ENCODE measurements around the gene C21orf91. TPM values are rescaled to one million over a fixed set of nuclear protein-coding genes. Genes with fewer than 3 reads are reported as not detected.
A peak's percentile ranks its signal among the peaks of the same experiment; 100 is the strongest.
"Not testable (repeated sequence)": the region's sequence is repeated elsewhere in the genome, so short reads cannot be mapped to it uniquely, and the experiment has no call there.

Gene C21orf91
- polyA plus RNA-seq, 1 donor: 29.4 TPM

DNA sequence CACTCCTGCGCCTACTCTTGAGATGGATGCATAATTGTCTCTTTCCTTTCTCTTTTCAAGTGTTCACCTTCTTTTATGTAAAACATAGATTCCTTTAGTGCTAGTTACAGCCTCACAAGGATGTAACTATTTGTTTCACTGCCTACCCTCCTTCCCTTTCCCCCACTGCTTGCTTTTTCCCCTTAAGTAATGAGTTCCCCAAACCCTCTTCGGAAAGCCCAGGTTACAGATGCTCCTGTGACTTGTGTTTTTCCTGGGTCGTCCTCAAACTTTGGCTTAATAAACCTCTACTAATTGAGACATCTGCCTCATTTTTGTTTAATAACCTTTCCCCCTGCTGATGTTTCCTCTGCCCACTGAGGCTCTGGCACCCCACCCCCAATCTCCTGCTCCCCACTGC lies 39.2 kb downstream of the C21orf91 start:
- no peak for DNase-seq

GRCh38 chr21:17779496-17779895 lies 39.7 kb downstream of the C21orf91 start:
- no peak for DNase-seq

DNA sequence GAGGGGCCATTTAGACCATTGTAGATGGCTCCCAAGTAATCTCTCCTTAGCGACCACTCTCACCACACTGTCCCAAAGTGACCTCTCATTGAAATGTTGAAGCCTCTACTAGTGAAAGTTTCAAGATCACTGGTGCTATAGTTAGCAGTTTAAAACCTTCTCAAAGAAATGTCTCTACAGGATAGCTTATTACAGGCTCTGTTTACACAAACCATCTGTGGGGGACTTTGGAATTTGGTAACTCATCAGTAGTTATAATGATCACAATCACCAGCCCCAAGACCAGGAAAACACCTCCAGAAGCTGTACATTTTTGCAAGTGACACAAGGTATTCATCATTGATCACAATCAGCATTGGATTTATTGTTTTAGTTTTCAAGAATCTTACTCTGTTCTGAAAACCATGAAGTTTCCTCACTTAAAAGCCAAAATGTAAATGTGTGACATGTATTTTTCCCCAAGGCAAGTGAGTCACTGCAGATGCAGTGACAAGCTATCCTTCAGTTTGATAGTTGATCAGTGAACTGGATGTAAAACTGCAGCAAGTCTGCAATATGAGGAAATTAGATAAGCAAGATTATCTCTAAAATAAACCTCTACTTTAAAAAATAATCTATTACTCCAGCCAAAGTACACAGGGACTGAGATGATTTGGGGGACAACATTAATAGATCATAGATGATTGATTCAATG lies 41.9 kb downstream of the C21orf91 start:
- DNase-seq: no peak

GRCh38 chr21:17775431-17776126 lies 43.6 kb downstream of the C21orf91 start:
- DNase-seq: no peak

DNA sequence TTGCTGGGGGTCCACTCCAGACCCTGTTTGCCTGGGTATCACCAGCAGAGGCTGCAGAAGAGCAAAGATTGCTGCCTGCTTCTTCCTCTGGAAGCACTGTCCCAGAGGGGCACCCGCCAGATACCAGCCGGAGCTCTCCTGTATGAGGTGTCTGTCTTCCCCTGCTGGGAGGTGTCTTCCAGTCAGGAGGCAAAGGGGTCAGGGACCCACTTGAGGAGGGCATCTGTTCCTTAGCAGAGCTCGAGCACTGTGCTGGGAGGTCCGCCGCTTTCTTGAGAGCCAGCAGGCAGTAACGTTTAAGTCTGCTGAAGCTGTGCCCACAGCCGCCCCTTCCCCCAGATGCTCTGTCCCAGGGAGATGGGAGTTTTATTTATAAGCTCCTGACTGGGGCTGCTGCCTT lies 44.1 kb downstream of the C21orf91 start:
- not testable (repeated sequence) for DNase-seq

GRCh38 chr21:17769447-17769845 lies 49.7 kb downstream of the C21orf91 start:
- no peak for DNase-seq

DNA sequence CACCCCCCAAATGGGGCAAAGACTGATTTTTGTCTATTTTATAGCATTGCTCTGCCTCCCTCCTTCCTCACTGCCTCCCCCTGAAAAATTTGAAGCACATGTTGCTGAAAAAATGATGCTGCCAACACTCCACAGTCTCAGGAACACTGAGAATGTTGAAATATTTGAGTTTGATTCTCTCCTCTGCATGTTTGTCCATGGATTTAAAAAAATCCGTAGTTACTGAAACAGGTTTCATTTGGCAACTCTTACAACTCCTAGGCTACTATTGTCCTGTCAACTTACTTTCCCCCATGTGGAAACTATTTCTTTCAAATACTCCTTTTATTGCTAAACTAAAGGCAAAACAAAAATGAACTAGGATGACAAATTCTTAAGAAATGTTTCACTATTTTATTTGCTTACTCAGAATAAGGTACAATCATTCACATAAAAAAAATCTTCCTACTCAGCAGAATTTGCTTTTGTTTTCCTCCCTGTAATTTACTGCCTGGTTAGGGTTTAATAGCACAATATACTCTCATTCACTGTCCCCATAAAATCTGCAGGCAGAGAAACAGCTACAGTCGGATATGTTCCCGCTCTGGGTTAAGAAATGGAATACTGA lies 50.2 kb downstream of the C21orf91 start:
- peak; percentile 4 for DNase-seq

DNA sequence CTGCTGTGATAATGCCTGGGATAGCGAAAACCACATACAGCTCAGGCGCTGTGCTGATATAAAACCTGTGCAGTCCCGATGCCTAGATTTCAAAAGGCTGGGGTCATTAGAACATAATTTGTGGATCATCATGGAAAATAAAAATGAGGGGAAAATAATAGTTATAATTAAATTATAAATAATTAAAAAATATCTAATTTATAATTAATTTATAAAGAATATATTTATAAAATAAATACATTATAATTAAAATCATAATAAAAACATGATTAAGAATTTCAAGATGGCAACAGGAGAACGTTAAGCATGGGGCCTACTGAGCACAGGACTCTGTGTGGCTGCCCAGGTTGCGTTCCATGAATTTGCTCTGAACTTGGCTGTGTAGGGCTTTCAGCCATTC lies 53.9 kb downstream of the C21orf91 start:
- no peak for DNase-seq

DNA sequence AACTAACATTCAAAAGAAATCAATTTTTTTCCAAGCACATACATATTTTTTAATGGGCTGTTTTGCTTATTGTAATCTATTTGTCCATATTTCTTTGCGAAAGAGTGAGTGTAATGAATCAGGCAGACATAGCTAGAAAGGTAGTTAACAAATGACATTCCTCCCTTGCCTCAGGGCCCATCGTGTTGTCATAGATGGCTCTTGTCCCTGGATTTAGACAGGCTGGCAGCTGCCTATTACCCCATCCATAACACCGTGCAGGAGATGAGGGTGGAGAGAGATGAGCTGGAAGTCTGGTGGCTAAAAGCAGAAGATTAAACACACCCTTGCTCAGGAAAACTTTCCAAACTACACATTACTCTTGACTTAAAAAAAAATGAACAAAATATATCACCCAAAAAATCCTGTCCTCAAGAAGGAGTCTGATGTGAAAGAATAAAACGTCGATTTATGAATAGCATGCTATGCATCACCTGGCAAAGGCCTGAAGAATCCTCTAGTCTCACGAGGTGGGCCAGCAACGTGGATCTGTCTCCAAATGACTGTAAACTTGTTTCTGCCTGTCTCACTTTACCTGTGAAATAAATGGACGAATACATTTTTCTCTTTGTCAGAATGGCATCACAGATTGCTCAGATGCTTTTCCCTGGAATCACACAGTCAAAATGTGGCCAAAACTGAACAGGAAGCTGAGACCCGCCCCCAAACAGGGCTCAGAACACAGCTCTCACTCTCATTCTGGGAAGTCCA lies 55.7 kb downstream of the C21orf91 start:
- DNase-seq: no peak

DNA sequence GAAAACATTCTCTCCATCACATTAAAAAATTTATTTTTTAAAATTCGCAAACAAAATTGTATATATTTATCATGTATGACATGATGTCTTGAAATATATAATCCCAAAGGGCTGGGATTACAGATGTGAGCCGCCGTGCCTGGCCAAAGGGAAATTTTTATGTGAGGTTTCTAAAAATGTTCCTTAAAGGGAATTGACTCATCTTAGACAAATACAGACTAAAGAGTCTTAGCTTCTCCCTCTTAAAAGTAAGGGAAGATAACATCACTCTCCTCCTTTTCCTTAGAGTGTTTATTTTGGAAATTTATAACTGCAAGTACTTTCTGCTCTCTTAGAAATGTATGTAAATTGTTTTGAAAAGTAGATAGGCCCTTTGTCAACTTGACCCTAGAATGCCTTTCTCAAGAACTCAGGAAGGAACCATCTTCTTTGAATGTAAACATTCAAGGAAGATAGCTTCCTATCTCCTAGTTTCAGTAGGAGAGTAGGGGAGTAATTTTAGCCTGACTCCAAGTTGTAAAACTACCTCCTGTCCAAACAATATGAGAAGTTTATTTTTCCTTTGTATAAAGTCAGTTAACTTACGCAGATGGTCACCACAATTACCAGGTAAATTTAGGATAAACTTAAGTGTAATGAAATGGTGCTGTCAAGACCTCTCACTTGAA lies 59.5 kb downstream of the C21orf91 start:
- DNase-seq: no peak

DNA sequence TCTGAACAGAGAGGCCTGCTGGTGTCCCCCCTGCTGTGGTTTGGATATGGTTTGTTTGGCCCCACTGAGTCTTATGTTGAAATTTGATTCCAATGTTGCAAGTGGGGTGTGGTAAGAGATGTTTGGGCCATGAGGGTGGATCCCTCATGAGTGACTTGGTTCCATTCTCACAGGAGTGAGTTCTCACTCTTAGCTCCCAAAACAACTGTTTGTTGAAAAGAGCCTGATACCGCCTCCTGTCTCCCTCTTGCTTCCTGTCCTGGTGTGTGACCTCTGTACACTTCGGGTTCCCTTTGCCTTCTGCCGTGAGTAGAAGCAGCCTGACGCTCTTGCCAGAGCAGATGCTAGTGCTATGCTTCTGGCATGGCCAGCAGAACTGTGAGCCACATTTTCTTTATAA lies 60.5 kb downstream of the C21orf91 start:
- no peak for DNase-seq

- no peak for DNase-seq
These were observed 61.5 kb downstream of the C21orf91 start for GRCh38 chr21:17757671-17758070.

GRCh38 chr21:17753736-17754135 lies 65.4 kb downstream of the C21orf91 start:
- DNase-seq: no peak

DNA sequence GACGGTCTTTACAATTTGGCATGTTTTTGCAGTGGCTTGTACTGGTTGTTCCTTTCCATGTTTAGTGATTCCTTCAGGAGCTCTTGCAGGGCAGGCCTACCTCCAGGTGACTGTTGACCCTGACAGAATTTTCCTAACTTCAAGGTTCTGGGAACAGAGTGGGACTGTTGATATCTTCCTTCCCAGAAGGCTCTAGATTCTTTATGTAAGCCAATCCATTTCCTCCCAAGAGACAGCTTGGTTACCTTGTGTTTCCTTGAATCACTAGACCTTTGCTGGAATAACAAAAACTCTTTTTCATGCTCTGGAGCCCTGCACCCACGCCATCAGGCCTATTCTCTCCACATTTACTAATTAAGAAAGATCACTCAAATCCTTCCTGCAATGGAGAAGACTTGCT lies 67.0 kb downstream of the C21orf91 start:
- DNase-seq: no peak

DNA sequence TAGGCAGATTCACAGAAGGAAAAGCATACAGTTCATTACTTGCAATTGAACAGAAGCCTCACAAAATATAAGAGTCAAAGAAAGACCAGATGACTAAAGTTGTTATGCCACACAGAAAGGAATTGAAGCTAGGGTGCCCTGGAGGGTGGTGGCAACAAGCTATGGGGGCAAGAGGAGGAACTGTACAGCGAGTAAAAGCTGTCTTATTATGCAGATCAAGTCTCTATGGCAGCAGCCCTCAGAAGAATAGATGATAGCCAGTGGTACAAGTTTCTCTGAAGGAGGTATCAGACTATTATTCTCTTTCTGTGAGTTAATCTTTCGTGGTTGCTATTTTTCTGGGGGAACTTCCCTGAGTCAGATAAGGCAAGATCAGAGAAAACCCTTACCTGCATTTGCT lies 72.2 kb downstream of the C21orf91 start:
- no peak for DNase-seq

DNA sequence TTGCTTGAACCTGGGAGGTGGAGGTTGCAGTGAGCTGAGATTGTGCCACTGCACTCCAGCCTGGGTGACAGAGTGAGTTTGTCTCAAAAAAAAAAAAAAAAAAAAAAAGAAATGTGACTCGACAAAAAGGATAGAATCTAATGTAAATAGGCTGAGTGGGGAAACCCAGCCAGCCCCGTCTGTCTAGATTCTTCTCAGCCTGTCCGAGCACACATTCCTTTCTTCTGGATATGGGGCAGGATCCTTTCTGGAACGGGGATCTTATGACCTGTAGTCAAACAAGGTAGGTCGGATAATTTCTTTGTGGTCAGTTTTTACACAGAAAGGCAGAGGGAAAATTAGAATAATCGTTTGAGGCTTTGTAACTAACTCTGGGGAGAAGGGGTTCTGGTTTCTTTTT lies 74.1 kb downstream of the C21orf91 start:
- DNase-seq: no peak

DNA sequence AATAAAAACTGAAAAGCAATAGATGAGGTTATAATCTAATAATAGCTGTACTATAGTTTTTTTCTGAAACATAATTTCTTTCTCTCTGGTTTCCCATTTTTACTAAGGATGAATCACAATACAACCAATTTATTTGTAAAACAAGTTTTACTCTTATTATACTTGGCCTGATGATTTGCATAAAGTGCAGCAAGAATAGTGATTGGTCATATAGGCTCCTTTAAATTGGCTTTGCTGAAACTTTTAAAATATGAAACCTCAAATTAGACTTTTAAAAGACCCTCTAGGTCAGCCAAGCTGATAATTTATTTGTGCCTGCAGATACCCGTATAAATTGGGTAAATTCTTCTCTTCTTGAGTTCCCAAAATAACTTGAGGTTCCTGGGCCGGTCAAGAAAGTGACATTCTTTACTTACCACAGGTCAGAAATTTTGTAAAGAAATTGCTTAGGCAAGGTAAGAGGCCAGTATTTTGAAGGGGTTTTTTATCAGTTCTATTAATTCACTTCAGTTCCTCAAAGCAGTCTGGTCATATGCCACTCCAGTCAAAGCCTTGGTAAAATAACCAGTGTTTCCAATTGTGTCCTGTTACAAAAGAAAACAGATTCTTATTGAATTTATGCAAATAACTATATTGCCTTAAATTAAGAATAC lies 76.1 kb downstream of the C21orf91 start:
- DNase-seq: no peak

DNA sequence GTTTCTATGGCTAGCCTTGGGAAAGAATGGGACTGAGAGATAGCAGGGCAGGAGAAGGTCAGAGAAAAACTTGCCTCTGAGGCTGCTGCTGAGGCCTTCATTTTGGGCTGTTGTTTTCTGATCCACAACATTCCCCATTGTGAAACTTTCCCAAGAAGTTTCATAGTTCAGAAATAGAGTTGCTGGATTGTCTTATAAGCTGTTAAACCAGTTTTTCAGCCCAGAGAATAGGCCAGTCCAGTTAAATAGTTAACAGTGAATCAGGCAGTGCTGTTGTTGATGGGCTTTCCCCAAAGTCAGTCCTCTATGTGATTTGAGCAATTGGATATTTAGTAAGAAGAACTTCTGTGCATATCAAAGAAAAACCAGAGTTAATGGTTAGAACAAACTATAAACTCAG lies 77.0 kb downstream of the C21orf91 start:
- no peak for DNase-seq
